HG03095 (cell line): ENCODE measurements around the gene CDC42BPB.

Source experiments
- ATAC-seq: cut with Tn5 transposase; IDR thresholded peaks from one replicate; pipeline ENCODE4 v1.9.1; 2021; ENCODE audit warnings: moderate library complexity; ENCODE audit not compliant: unreplicated experiment

CDC42BPB gene

DNA sequence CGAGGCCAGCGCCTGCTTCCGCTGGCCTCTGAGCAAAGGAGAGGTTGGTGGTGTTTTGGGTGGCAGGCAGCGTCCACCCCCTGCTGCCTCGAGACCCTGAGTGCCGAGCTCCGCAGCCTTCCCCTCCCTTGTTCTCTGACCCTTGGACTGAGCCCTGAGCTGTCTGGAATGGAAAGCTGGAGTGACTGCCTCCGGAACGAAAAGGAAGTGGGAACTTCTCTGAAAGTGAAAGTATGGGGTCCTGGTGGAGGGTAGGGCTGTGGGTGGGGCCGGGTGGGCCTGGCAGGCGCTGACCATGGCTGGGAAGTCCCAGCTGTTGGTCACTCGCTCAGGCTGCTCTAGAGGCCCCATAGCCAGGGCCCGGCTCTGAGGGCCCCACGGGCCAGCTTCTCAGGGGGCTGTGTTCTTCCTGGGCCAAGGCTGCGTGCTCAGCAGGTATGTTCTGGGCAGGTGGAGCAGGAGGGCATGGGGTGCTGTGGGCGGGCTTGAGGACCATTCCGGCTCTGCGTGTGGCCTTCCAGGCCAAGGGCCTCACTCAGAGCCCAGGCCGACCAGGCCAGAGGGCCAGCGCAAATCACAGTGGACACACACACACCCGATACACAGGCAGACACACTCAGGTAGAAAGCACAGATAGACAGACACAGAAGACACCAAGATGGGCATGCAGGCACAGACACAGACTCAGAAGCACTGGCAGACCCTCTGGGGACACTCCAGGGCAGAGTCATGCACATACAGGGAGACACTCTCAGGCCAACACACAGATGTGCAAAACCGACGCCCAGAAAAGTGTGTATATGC is 37.3 kb upstream of the CDC42BPB start, which contains the start of gene EXOC3L4:
Gene EXOC3L4 (plus strand): TSS at position 320 of the 804 bp plus-strand sequence. CDS start 5,495 bp downstream, outside the sequence.
- ATAC-seq = no peak

DNA sequence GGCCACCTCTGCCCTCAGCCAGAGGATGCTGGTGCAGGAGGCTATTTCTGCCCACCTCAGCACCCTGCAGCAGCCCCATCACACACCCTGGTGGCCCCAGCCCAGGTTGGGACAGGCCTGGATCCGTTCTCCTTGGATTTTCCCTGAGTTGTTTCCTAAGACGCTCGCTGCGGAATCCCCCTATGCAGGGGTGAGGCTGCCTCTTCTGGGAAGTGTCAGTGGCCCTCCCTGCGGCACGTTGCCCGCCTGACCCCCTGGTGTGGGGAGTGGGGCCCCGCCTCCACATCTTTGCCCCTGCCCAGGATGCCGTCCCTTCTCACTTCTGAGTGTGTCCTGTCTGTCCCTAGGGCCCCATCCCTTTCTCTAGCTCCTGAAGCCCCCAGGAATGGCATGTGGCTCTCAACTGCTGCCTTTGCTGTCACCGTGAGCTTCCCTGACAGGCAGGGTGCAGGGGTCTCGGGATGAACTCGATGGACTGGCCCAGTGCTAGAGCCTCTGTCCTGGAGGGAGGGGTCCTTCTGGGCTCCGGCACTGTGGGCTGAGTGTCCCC is 36.6 kb upstream of the CDC42BPB start:
- ATAC-seq = no peak

DNA sequence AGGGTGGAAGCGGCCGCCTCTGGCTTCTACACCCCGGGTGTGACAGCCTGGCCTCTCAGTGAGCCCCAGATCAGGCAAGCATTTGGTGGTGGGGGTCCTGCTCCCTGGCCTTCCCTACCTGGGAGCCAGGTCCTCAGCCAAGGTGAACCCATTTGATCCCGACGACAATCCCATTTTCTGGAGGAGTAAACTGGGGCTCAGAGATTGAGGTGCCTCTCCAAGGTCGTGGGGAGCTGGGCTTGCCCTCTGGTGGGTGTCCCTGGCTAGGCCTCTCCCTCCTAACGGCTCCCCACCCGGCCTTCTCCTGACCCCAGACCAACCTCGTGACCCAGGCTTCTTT is 34.5 kb upstream of the CDC42BPB start:
- ATAC-seq = no peak

DNA sequence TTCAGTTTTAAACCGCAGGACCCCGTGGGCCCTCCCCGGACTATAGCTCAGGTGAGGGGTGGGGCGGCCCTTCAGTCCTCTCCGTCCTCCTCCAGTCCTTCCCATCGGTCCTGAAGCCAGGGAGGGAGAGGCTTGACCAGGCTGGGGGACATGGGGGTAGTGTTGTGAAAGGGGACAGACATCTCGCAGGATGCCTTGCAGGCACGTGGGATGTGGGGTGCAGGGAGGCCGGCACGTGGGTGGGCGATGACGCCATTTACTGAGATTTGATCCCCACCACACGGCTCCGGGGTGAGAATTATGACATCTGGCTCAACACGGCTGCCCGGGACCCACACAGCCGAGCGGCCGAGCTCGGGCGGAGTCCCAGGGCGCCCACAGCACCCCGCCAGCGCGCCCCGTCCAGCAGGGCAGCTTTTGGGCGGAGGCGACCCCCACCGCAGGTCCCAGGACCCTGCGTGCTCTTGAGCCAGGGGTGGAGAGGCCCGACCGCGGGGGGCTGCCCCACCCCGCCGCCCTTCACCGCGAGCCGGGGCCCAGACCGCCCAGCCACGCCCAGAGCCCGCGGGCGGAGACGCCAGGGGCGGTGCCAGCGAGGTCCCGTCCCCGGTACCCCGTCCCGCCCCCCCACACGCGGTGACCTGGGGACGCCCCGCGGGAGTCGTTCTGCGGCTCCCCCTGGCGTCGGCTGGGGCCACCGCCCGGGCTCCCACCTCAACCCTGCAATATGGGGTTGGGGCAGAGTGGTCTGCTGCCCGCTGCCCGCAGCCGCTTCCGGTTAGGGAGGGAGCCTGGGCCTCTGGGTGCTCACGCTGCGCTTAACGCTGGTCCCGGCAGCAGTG is 33.9 kb upstream of the CDC42BPB start:
- no peak for ATAC-seq

DNA sequence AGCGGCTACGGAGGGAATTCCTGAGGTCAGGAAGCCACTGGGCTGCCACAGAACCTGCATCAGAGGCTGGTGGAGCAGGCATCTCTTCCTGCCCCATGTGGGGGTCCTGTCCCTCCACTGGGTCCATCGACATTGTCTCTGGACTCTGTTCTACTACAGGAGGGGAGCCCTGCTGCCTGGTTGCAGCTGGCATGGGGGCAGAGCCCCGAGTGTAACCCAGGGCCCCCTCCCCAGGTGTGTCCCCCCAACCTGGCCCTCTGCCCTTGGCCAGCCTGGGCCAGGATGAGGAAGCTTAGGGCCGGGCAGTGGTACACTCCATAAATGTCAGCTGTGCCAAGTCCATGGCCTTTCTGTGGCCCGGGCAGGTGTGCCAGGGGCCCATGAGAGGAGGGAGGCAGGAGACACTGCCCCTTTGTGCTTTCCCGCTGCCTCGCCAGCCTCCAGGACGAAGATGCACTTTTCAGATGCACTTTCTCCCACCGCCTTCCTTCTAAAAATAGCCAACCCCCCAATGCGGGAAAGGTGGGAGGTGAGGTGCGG is 33.2 kb upstream of the CDC42BPB start:
- no peak for ATAC-seq

DNA sequence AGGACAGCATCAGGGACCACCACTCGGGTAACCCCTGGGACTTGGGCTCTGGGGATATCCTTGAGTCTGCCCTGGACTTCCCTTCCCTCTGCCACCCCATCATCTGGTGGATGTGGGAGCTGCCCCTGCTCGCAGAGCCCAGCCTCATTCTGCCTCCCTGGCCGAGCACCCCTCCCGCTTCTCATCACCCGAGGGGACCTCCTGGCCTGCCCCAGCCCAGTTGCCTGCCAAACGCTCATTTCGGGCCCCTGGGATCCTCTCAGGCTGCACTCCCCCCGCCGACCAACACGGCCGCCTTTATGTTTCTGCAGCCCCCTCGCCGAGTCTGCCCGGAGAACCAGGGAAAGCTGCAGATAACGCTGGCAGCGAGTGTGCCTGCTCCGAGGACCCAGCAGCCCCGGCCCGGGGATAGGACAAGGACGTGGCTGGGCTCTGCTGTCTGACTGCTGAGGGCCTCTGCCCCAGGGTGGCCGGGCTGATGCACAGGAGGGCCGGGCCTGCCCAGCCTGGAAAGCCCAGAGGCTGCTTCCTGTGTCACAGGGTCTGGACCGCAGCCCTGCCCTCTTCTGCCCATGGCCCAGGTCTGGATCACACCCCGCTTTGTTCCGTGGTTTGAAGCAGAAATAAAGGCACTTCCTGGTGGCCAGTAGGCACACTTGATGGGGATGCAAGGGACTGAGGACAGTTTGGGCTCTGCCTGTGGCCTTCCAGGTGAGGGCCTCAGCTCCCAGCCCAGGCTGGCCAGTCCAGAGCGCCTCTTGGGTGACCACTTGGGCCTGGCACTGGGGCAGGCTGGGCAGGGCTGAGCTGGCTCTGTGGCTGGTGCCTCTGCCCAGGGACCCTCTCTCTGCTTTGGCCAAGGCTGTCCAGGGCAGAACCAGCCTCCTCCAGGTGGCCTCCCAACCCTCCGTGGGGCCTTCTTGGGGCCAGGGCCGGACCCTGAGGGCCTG is 32.3 kb upstream of the CDC42BPB start:
- ATAC-seq = no peak

DNA sequence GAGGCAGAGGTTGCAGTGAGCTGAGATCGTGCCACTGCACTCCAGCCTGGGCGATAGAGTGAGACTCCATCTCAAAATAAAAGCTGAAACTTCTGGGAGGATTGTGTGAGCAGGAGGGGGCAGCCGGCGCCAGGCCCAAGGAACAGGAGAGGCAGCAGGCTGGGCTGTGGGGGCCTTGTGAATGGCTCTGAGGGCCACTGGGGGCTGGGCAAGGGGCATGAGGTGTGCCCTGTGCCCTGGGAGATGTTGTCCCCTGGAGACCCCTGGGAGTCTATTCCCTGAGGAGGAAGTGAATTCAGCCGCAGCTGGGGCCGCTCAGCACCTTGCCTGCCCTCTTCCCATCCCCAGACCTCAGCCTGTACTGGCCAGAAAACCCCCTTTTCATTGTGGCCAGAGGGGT is 31.6 kb upstream of the CDC42BPB start:
- ATAC-seq = no peak

DNA sequence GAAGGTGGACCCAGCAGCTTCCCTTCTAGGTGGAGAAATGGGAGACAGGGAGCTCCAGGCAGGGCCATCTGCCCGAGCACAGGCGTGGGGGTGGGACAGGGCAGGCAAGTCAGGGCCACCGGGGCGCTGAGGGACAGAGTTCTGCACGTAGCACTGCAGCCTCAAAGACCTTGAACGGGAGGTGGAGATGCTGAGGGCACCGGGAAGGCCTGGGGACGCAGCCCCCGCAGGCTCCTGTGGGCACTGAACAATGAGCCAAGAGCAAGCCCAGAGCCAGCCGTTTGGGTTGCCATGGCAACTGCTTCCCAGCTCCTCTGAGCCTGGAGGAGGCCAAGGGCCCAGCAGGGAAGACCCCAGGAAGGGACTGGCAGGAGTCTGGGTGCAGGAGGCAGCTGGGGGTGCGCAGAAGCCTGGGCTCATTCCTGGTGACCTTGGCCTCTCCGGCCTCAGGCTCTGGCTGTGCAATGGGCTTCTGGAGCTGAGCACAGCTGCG is 30.0 kb upstream of the CDC42BPB start:
- no peak for ATAC-seq

DNA sequence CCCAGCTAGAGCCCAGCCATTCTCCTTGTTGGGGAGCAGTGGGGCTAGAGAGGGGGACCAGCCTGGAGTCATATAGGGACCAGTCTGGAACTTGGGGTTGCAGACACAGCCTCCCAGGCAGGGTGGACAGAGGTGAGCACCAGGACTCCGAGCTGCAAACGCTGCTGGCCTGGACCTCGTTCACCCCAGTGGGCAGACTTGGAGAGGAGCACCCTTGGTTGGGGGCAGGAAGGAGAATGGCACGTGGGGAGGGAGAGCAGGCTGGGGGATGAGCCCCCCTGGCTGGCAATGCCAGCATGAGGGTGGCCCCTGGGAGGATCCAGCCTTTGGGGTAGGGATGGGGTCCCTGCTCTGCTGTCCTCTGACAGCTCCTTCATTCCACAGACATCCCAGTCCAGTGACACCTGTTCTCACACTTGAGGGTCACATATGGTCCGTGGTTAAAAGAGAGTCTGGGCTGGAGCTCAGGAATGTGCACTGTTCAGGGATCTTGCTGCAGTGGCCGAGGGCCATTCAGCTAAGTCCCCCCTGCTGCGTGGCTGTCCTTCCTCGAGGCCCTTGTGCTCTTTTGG is 29.5 kb upstream of the CDC42BPB start:
- no peak for ATAC-seq

DNA sequence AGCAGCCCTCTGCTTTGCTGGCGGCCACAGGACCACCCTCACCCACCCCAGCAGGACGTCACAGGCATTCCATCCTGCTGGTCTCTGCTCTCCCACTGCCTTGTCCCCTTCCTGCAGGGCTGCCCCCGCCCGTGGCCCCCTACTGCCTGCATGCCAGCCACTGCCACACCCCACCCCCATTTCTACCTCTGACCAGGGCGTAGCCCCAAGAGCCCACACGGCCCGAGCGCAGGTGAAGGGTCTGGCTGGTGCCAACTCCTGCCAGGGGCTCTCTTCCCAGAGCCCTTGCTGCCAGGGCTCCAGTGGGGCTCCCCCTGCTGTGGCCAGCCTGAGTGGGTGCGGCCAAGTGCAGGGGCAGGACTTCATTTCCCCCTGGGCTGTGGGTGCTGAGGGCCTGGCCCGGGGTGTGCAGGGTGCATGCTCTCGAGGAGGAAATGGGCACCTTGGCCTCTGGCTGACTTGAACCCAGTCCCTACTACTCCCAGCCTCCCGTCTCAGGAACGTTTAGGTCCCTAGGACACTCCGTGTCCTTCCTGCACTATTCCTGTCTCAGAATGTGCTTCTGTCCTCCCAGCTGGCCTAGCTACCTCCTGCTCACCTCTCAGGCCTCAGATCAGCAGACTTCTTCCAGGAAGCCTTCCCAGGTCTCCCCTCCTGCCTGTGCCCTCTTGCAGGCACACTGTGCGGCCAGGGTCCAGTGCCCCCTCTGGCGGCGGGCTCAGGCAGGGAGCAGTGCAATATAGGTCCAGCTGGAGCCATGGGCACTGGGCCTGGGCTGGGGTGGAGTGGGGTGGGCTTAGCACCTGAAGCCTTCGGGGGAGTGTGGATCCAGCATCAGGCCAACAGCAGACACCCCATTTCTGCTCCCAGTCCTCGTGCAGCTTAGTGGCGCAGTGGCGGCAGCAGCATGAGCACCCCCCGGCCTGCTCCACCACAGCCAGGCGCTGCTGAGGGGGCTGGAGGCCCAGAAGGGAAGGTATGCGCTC is 28.1 kb upstream of the CDC42BPB start:
- ATAC-seq = no peak

DNA sequence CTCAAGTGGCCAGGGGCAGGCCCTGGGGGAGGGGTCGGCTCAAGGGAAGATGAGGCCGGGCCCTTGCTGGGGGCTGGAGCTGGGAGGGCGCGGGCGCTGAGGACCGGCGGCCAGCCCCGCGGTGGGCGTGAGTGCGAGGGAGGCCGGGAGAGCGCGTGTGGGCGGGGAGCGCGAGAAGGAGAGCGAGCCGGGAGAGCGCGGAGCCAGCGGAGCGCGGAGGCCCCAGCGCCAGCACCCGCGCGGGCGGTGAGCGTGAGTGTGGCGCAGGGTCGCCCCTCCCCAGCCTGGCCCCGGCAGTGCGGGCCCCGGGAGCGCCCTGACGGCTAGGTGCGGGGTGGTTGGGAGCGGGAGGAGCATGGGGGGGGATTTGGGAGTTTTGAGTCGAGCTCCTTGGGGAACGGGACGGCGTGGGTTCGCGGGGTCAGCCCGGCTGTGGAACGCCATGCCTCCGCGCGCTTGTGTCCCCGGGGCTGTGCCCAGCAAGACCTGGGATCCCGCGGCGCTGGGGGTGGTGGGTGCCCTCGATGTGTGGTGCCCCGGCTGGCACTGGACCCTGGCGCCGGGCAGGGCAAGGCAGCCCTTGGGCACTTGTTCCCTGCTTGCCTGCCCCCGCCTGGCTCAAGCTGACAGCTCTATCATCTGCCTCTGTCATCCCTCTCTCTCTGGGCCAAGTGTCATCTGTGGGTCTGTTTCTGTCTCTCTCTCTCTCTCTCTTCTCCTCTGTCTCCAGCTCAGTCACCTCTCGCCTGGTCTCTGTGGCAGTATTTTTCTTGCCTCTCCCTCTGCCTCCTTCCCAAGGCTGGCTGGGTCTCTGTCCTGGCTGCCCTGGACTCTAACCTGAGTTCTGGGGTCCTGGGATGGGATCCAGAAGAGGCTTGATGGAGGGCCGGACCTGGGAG is 26.9 kb upstream of the CDC42BPB start, which contains the start of gene LBHD2:
Gene LBHD2 (plus strand): TSS at position 190 of the 899 bp plus-strand sequence. CDS start 1,803 bp downstream, outside the sequence.
- ATAC-seq = no peak

DNA sequence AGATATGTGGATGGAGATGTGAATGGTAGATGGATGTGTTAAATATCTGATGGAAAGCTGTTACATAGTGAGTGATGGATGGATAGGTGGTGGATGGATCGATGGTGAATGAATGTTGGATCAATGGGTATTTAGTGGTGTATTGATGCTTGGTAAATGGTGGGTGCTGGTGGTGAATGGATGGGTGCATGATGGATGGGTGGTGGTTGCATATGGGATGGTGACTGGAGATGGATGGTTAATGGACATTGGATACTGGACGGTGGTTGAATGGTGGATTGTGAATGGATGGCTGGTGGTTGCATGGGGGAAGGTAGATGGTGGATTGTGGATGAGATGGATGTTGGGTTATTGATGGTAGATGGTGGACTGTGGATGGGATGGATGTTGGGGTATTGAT is 24.6 kb upstream of the CDC42BPB start:
- no peak for ATAC-seq

DNA sequence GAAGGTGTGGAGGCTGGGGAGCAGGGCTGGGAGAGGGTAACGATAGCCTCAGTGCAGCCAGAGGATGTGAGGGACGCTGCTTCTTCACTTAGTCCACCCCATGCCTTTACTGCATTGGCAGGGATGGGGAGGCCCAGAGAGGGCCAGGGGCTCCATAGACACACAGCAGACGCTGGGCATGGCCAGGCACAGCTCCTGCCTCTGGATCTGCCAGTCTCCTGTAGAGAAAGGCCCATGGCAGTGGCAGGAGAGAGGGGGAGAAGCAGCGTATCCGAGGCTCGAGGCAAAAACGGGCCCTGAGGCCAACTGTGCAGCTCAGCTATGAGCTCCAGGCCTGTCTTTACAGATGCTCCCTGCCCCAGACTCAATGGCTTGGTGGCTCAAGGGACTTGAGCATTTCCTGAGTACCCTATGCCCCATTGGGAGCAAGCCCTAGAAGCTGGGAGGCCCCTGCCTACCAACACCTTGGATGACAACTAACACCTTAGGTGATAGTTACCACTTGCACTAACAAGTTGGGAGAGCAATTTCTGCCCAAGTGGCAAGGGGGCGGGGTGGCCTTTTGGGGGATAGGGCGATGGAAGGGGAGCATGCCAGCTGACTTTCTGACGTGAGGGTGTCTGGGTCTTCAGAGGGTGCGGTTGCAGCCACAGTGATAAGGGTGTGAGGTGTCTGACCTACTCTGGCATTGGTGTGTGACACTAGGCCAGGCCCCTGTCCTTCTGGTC is 21.7 kb upstream of the CDC42BPB start:
- no peak for ATAC-seq

DNA sequence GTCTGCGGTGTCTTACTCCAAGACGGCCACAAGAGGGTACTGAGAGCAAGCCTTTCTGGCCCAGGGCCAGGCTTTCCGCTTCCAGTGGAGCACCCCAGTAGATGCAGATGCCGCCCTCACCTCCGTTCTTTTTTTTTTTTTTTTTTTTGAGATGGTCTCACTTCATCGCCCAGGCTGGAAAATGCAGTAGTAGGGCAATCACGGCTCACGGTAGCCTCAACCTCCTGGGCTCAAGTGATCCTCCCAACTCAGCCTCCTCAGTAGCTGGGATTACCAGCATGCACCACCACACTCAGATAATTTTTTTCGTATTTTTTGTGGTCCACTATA is 21.0 kb upstream of the CDC42BPB start:
- no peak for ATAC-seq

DNA sequence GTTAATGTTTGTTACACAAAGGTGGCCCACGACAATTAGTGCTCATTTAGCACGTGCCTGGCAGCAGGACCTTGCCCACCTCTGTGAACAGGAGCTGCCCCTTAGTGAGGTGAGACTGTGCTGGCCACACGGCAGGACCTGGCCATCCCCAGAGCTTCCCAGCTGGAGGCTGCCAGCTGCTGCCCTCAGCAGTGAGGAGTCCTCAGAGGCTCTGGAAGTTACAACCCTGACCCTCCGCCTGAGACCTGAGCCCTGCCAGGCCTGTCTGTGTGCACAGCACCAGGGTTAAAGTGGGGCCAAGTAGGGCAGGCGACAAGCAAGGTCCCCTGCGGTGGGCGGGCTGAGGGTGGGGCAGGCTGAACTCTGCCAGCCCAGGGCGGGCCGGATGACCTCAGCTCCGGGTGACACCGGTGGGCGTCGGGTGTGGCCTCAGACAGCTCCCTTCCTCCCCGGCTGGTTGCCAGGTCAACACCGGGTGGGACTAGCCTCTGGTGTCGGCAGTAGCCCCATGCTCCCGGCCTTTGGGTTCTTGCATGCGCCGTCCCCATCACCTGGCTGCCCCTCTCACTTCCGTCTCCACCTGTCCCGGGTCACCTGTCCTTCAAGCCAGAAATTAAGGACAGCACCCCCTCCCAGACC is 17.5 kb upstream of the CDC42BPB start:
- ATAC-seq = no peak

DNA sequence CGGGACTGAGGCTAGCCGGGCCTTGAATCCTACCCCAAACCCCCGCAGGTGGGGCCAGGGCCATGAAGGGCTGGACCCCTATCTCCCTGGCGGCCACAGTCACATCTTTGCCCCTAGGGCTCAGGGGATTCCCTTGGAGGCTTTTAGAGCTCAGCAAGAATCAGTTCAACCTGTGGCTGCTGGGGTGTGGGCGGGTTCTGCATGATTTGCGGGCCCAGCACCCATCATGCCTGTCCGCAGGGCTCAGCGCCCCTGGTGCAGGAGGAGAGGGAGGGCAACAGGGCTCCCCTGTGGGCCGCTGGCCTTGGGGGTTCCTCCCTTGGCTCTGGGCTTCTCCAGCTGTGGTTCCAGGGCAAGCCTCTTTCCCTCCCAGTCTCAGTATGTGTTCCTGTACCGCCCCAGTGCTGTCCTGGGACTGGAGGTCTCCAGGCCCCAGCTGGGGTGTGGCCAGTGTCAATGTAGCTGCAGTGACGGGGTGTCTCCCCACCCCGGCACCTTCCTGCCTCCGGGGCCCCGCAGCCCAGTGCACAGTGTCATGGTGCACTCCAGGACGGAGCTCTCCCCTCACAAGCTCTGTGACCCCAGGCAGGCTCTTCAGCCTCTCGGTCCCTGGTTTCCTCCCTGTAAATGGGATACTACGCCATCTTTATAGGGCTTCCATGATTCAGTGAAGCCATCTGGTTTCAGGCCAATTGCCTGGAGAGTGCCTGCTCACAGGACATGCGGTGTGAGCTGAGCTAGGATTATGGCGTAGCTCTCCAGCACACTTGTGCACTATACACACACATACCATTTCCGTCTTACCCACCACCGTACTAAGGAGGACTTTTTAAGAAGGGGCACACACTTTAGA is 16.8 kb upstream of the CDC42BPB start:
- no peak for ATAC-seq
